Activated CD4-positive, alpha-beta memory T cell treated with anti-CD3 and anti-CD28 coated beads for 36 hours (primary cell): ENCODE measurements around the gene GNAL. TPM values are rescaled to one million over a fixed set of nuclear protein-coding genes. Genes with fewer than 3 reads are reported as not detected.
"Not testable (repeated sequence)": the region's sequence is repeated elsewhere in the genome, so short reads cannot be mapped to it uniquely, and the experiment has no call there.

Experiments used
- CTCF ChIA-PET: fragments of 350-600 bp; sonication (Branson Sonifier 250); formaldehyde crosslinking; loops from one replicate; lab custom pipeline; 2021; ENCODE audit warnings: antibody characterized with exemption, inconsistent platforms; lab: Charles Lee
- POLR2A ChIA-PET: fragments of 350-600 bp; sonication (Branson Sonifier 250); formaldehyde crosslinking; loops from one replicate; lab custom pipeline; 2021; ENCODE audit warnings: antibody characterized with exemption; lab: Charles Lee
- DNase-seq: peaks from one replicate; pipeline ENCODE4 v3.0.0-alpha.2; 2020
- H3K27ac Mint-ChIP-seq: one replicate; pipeline ENCODE4 v1.8.0; 2021; ENCODE audit warnings: mixed read lengths
- H3K27me3 Mint-ChIP-seq: one replicate; pipeline ENCODE4 v1.8.0; 2021; ENCODE audit warnings: mixed read lengths
- H3K36me3 Mint-ChIP-seq: one replicate; pipeline ENCODE4 v1.8.0; 2021; ENCODE audit warnings: mixed read lengths
- H3K4me1 Mint-ChIP-seq: one replicate; pipeline ENCODE4 v1.8.0; 2021; ENCODE audit warnings: low read depth, mixed read lengths
- H3K4me3 Mint-ChIP-seq: one replicate; pipeline ENCODE4 v1.8.0; 2021; ENCODE audit warnings: mild to moderate bottlenecking, mixed read lengths
- H3K9me3 Mint-ChIP-seq: one replicate; pipeline ENCODE4 v1.8.0; 2021; ENCODE audit warnings: mixed read lengths
- intact Hi-C: fragments of 100-400 bp; cut with micrococcal nuclease; formaldehyde crosslinking; loops from one replicate; pipeline ENCODE4 v1.15.1; 2023
- total RNA-seq, 2 experiments: library from RNA; stranded (reverse); gene quantifications; one replicate each; pipeline ENCODE4 v1.2.3, GENCODE V29; 2021

GNAL gene
- total RNA-seq, 2 experiments from 2014 or later, result 0.12 TPM; not detected in 1

DNA sequence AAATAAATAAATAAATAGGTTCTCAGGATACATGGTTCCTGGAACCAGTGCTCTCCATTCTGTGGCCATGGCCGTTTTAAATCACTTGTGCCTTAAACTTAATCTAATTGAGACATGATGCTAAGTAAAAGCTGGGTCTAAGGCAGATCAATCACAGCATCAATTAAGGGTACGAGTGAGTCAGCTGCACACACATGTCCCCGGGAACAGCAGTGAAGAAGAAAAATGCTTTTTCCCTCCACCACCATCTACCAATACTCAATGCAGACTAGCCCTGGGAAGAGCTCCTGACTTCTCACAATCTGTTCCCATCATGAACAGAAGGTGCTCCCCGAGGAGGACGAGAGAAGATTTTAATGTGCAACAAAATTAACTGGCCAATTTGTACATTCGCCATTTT is 155.4 kb downstream of the GNAL start:
- no peak for DNase-seq
- ChIA-PET CTCF (interaction anchor here (1.6 kb wide), 1 partner anchor 10 kb away, joined by 5 read pairs; no protein-coding TSS in a partner anchor), POLR2A (interaction anchor here (0.8 kb wide), 1 partner anchor 18 kb away, joined by 3 read pairs; no protein-coding TSS in a partner anchor)
- H3K4me1 Mint-ChIP-seq, result peaks cover 1% of the 10 kb centered on the region
- no peak overlapping the region for H3K27ac Mint-ChIP-seq
- intact Hi-C loops, result no loop called here
- no peaks in the 10 kb centered on the region for H3K36me3 Mint-ChIP-seq
- H3K27me3 Mint-ChIP-seq, result no peaks in the 10 kb centered on the region
- H3K9me3 Mint-ChIP-seq, result no peaks in the 10 kb centered on the region
- no peak overlapping the region for H3K4me3 Mint-ChIP-seq

DNA sequence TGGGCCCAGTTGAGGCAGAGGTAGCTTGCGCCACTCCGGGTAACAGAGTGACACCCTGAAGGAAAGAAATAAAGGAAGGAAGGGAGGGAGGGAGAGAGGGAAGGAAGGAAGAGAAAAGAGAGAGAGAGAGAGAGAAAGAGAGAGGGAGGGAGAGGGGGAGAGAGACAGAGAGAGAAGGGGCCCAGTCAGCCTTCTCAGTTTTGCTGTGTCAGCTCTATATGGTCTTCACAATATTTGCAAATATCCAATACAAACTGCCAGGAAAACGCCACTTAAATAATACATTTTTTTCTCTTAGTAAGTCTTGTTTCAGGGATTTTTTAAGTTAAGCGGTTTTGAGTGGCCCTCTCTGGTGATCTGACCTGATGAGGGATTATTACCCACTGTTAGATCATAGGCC is 156.6 kb downstream of the GNAL start:
- DNase-seq, result no peak
- peaks cover 13% of the 10 kb centered on the region for H3K4me1 Mint-ChIP-seq
- intact Hi-C loops, result no loop called here
- ChIA-PET CTCF (interaction anchor here (1.1 to 1.6 kb wide), 2 partner anchors 11 to 150 kb away, joined by 3 to 5 read pairs; no protein-coding TSS in a partner anchor), POLR2A (interaction anchor here (0.6 kb wide), 1 partner anchor 14 kb away, joined by 3 read pairs; no protein-coding TSS in a partner anchor)
- no peak overlapping the region for H3K27ac Mint-ChIP-seq
- no peaks in the 10 kb centered on the region for H3K27me3 Mint-ChIP-seq
- H3K9me3 Mint-ChIP-seq, result no peaks in the 10 kb centered on the region
- H3K36me3 Mint-ChIP-seq, result no peaks in the 10 kb centered on the region
- no peak overlapping the region for H3K4me3 Mint-ChIP-seq

DNA sequence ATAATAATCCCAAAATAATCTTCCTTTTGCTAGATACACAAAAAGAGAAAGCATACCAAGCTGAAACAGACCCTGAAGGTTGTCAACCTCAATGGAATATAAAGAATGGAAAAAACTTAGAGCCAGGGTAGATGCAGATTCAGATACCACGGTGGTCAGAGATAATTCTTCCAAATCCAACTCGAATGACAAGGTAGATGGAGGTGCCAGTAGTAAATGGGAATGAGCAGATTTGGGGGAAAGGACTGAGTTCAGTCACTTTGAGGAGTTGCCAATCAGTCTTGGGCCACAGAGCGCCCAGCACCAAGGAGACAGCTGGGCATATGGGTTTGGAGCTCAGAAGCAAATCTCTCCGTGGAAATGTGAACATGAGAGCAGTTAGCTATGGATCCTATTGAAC is 158.7 kb downstream of the GNAL start:
- intact Hi-C loops, result no loop called here
- Mint-ChIP-seq H3K4me3 (no peak overlapping the region), H3K27ac (no peak overlapping the region), H3K9me3 (no peaks in the 10 kb centered on the region), H3K27me3 (no peaks in the 10 kb centered on the region), H3K36me3 (peaks cover 8% of the 10 kb centered on the region), H3K4me1 (peaks cover 16% of the 10 kb centered on the region)
- ChIA-PET CTCF (no interaction called here), POLR2A (no interaction called here)
- no peak for DNase-seq

DNA sequence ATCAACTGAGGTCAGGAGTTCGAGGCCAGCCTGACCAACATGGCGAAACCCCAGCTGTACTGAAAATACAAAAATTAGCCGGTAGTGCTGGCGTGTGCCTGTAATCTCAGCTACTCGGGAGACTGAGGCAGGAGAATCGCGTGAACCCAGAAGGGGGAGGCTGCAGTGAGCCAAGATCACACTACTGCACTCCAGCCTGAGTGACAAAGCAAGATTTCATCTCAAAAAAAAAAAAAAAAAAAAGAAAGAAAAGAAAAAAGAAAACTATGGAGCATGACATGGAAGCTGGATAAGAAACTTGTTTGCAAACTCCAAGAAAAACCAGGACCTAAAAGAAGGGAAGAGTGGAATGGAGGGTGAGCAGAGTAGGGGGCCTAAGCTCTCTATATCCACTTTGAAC is 160.2 kb downstream of the GNAL start:
- Mint-ChIP-seq H3K27me3 (no peaks in the 10 kb centered on the region), H3K27ac (no peak overlapping the region), H3K4me3 (no peak overlapping the region), H3K4me1 (peaks cover 29% of the 10 kb centered on the region), H3K9me3 (no peaks in the 10 kb centered on the region), H3K36me3 (peaks cover 9% of the 10 kb centered on the region)
- DNase-seq, result no peak
- ChIA-PET CTCF (no interaction called here), POLR2A (interaction anchor here (1.5 kb wide), 1 partner anchor 60 kb away, joined by 3 read pairs; no protein-coding TSS in a partner anchor)
- intact Hi-C loops, result no loop called here

DNA sequence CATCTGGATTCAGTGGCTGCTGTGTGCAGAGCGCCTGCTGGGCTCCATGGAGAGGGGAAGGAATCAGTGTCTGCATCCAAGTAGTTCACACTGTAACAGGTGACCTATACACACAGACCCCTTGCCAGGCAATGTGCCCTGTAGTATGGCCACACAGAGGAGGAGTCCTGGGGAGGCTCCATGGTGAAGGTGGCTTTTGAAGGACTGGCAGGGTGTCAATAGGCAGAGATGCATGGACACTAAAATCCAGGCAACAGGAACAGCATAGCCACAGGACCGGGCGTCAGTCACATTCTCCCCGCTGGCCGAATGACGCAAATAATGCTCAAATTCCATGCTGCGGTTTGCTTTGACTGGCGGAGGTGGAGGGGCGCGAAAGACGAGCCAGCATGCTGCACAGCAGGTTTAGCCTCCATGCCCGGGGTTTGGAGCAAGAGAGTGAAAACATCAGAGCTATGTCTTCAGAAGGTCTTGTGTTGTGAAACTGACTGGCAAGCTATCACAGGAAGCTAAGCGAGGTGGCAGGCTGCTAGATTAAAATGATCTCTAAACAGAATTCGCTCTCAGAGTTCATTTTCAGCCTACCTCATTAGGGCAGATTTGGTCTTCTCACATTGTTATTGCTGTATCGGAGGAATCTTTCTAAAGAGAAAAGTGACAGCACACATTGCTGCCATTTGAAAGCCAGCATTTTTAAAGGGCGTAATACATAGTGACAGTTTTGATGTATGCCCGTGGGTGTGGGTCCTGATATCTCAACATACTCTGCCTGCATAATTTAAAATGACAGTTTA is 161.0 kb downstream of the GNAL start:
- H3K4me1 Mint-ChIP-seq, result peaks cover 30% of the 10 kb centered on the region
- DNase-seq, result peak; percentile 71
- peaks cover 9% of the 10 kb centered on the region for H3K36me3 Mint-ChIP-seq
- H3K27ac Mint-ChIP-seq, result peak overlapping the region; percentile 95
- intact Hi-C loops, result loop anchor here (2.0 to 5.0 kb wide), 2 partner anchors 192 to 1935 kb away; partner anchors contain the start of gene VAPA
- POLR2A ChIA-PET, result interaction anchor here (0.6 to 1.5 kb wide), 4 partner anchors 14 to 131 kb away, joined by 3 to 5 read pairs (median 3); partner anchors contain the start of gene IMPA2
- no peaks in the 10 kb centered on the region for H3K9me3 Mint-ChIP-seq
- CTCF ChIA-PET, result interaction anchor here (0.6 to 0.7 kb wide), 2 partner anchors 12 to 87 kb away, joined by 3 read pairs; no protein-coding TSS in a partner anchor
- H3K4me3 Mint-ChIP-seq, result peak overlapping the region; percentile 100
- H3K27me3 Mint-ChIP-seq, result no peaks in the 10 kb centered on the region

DNA sequence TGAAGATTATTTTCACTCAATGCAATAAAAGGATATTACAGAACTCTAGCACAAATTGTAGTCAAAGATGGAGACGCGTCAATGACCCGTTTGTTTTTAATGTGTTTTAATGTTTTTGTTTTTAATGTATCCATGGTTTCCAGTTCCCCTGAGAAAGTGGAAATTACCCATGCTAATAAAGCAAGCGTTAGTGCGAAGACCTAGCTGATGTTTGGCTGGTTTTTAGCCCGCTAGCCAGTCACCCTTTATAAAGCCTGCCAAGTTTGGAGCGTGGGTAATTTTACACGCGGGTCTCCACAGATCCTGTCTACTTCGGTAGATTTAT is 161.7 kb downstream of the GNAL start:
- peaks cover 33% of the 10 kb centered on the region for H3K4me1 Mint-ChIP-seq
- H3K27me3 Mint-ChIP-seq, result no peaks in the 10 kb centered on the region
- ChIA-PET POLR2A (interaction anchor here (1.0 to 1.5 kb wide), 3 partner anchors 14 to 59 kb away, joined by 3 to 5 read pairs (median 3); no protein-coding TSS in a partner anchor), CTCF (interaction anchor here (0.6 kb wide), 1 partner anchor 12 kb away, joined by 3 read pairs; no protein-coding TSS in a partner anchor)
- peaks cover 9% of the 10 kb centered on the region for H3K36me3 Mint-ChIP-seq
- peak overlapping the region; percentile 95 for H3K27ac Mint-ChIP-seq
- H3K9me3 Mint-ChIP-seq, result no peaks in the 10 kb centered on the region
- intact Hi-C loops, result loop anchor here (1.0 to 5.0 kb wide), 6 partner anchors 58 to 1936 kb away; partner anchors contain the start of genes AFG3L2, IMPA2, MPPE1 and VAPA
- H3K4me3 Mint-ChIP-seq, result peak overlapping the region; percentile 100
- no peak for DNase-seq

DNA sequence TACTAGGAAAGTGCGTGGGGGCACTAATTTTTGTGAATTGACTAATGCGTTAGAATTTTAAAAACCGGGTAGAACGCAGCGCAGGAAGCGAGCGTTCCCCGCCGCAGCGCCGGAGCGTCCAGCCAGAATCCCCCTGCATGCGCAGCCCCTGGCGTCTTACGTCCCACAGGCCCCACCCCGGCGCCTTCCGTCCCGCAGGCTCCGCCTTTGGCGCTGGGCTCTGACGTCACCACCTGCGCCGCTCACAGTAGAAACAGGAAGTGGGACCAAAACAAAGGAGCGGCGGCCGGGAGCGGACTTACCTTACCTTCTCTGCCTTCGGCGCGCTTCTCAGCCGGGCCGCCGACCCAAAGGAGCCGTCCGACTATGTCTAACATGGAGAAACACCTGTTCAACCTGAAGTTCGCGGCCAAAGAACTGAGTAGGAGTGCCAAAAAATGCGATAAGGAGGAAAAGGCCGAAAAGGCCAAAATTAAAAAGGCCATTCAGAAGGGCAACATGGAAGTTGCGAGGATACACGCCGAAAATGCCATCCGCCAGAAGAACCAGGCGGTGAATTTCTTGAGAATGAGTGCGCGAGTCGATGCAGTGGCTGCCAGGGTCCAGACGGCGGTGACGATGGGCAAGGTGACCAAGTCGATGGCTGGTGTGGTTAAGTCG is 162.2 kb downstream of the GNAL start, which contains the start of gene CHMP1B:
CHMP1B (plus strand) TSS at position 268 of the 660 bp plus-strand sequence; CDS start at position 367, 99 bp downstream.
- intact Hi-C loops, result loop anchor here (1.0 to 5.0 kb wide), 6 partner anchors 57 to 1936 kb away; partner anchors contain the start of genes AFG3L2, IMPA2, MPPE1 and VAPA
- Mint-ChIP-seq H3K9me3 (no peaks in the 10 kb centered on the region), H3K27ac (peak within 1 kb of the TSS; percentile 95), H3K4me3 (peak within 1 kb of the TSS; percentile 100), H3K36me3 (peaks cover 9% of the 10 kb centered on the region), H3K27me3 (no peaks in the 10 kb centered on the region), H3K4me1 (peaks cover 33% of the 10 kb centered on the region)
- DNase-seq, result peak; percentile 98
- ChIA-PET POLR2A (interaction anchor here (1.0 to 1.3 kb wide), 2 partner anchors 15 to 129 kb away, joined by 4 to 5 read pairs; no protein-coding TSS in a partner anchor), CTCF (no interaction called here)

DNA sequence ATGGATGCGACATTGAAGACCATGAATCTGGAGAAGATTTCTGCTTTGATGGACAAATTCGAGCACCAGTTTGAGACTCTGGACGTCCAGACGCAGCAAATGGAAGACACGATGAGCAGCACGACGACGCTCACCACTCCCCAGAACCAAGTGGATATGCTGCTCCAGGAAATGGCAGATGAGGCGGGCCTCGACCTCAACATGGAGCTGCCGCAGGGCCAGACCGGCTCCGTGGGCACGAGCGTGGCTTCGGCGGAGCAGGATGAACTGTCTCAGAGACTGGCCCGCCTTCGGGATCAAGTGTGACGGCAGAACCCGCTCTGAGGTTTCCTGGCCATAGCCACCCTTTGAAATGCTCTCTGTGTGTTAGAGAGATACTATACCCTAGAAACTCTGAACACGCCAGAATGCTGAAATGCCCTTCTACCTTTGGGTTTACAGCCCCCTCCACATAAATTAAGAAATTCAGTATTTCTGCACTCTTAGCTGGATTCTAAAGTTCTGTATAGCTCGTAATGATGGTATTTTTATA is 162.8 kb downstream of the GNAL start:
- ChIA-PET POLR2A (interaction anchor here (1.3 kb wide), 1 partner anchor 128 kb away, joined by 4 read pairs; no protein-coding TSS in a partner anchor), CTCF (no interaction called here)
- Mint-ChIP-seq H3K27ac (peak overlapping the region; percentile 95), H3K9me3 (no peaks in the 10 kb centered on the region), H3K36me3 (peaks cover 9% of the 10 kb centered on the region), H3K4me3 (peak overlapping the region; percentile 100), H3K27me3 (no peaks in the 10 kb centered on the region), H3K4me1 (peaks cover 33% of the 10 kb centered on the region)
- intact Hi-C loops, result loop anchor here (1.0 to 5.0 kb wide), 6 partner anchors 56 to 1937 kb away; partner anchors contain the start of genes AFG3L2, IMPA2, MPPE1 and VAPA
- DNase-seq, result peak; percentile 67

DNA sequence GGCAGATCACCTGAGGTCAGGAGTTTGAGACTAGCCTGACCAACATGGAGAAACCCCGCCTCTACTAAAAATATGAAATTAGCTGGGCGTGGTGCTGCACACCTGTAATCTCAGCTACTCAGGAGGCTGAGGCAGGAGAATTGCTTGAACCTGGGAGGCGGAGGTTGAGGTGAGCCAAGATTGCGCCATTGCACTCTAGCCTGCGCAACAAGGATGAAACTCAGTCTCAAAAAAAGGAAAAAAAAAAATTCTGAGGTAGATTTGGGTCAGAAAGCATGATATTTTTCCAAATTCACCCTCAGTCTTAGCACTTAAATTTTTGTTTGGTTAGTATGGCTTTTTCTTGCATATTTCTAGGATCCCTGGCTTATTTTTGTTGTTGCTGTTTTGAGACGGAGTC is 165.5 kb downstream of the GNAL start:
- H3K4me1 Mint-ChIP-seq, result peaks cover 30% of the 10 kb centered on the region
- CTCF ChIA-PET, result interaction anchor here (0.9 kb wide), 2 partner anchors 121 to 417 kb away, joined by 3 to 4 read pairs; no protein-coding TSS in a partner anchor
- H3K9me3 Mint-ChIP-seq, H3K27ac Mint-ChIP-seq, POLR2A ChIA-PET, H3K4me3 Mint-ChIP-seq, DNase-seq, H3K36me3 Mint-ChIP-seq, H3K27me3 Mint-ChIP-seq: not testable (repeated sequence)
- intact Hi-C loops, result loop anchor here (5.0 kb wide), 1 partner anchor 188 kb away; no protein-coding TSS in a partner anchor

DNA sequence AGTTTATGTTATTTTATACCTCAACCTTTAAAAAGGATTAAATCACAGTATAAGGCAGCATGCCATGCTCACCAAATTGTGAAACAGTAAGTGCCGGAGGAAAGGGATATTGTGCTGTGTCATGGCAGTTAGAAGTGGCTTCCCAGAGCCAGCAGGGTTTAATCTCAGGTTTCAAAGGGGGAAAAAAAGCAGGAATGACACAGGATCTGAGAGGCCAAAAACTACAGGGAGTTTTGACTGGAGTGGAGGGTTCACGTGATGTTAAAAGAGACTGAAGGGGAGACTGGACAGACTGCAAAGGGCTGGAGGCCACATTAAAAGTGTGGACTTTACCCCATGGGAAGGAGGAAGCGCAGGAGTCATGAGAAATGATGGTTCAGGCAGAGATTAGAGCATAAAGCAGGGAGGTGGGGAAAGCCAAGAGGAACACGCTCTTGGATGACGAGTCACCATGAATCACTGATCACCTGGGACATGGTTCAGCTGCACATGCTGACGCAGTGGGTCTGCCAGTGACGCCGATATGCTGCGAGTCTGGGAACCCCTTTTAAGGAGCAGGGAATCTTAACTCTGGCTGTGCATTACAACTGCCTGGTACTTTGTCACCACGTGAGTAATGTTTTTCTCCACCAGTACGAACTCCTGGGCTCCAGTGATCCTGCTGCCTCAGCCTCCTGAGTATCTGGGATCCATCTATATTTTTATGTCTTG is 168.3 kb downstream of the GNAL start:
- Mint-ChIP-seq H3K27me3 (no peaks in the 10 kb centered on the region), H3K4me1 (peaks cover 20% of the 10 kb centered on the region), H3K36me3 (peaks cover 1% of the 10 kb centered on the region), H3K9me3 (no peaks in the 10 kb centered on the region), H3K4me3 (no peak overlapping the region), H3K27ac (no peak overlapping the region)
- intact Hi-C loops, result no loop called here
- no peak for DNase-seq
- ChIA-PET CTCF (no interaction called here), POLR2A (no interaction called here)

DNA sequence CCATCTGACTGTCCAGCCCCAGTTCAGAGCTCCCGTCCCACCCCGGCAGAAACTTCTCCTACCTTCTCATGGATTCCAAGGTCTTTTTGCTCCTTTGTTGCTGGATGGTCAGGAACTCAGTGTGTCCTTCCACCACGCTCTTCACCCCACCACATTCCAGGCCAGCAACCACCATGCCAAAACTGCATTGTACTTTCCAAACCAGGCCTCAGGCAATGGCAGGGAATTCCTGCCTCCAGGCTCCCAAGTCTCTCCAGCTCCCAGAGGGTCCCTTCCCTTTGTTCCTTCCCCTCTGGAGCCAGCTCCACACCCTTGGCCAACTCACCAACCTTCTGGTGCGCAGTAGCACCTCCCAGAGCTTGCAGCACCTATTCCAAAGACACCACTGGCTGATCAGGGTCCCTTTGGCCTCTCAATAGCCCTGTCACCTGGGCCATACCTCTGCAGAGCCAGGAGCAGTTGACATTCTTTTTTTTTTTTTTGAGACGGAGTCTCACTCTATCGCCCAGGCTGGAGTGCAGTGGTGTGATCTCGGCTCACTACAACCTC is 170.3 kb downstream of the GNAL start:
- no peak for DNase-seq
- H3K27me3 Mint-ChIP-seq, result no peaks in the 10 kb centered on the region
- H3K27ac Mint-ChIP-seq, result no peak overlapping the region
- no peak overlapping the region for H3K4me3 Mint-ChIP-seq
- H3K9me3 Mint-ChIP-seq, result no peaks in the 10 kb centered on the region
- ChIA-PET CTCF (no interaction called here), POLR2A (no interaction called here)
- H3K4me1 Mint-ChIP-seq, result peaks cover 6% of the 10 kb centered on the region
- intact Hi-C loops, result no loop called here
- H3K36me3 Mint-ChIP-seq, result no peaks in the 10 kb centered on the region
